PC-3 (cell line): ENCODE data around the gene SLC15A4.

Source experiments
- CTCF ChIP-seq: fragments of 300-600 bp; sonication (generic); conservative IDR thresholded peaks from 2 replicates; pipeline ENCODE4 v1.5.1; 2017; ENCODE audit warnings: antibody characterized with exemption, low read depth, mild to moderate bottlenecking, low read length
- EZH2 ChIP-seq: fragments of 300-600 bp; sonication (generic); IDR thresholded peaks from one replicate; pipeline ENCODE4 v1.6.1; 2017; ENCODE audit warnings: antibody characterized with exemption, mild to moderate bottlenecking, low read length; ENCODE audit not compliant: unreplicated experiment
- EZH2phosphoT487 ChIP-seq: fragments of 300-600 bp; sonication (generic); IDR thresholded peaks from 2 replicates; pipeline ENCODE4 v1.6.1; 2018; ENCODE audit warnings: mild to moderate bottlenecking, antibody characterized with exemption, low read length, borderline replicate concordance

GRCh38 chr12:128807161-128807724 lies 16.5 kb downstream of the SLC15A4 start:
- no peak for TF ChIP-seq CTCF
- no peak for TF ChIP-seq EZH2
- no peak for TF ChIP-seq EZH2phosphoT487
